Measurements from ENCODE around the gene TSSC4.

Gene TSSC4

DNA sequence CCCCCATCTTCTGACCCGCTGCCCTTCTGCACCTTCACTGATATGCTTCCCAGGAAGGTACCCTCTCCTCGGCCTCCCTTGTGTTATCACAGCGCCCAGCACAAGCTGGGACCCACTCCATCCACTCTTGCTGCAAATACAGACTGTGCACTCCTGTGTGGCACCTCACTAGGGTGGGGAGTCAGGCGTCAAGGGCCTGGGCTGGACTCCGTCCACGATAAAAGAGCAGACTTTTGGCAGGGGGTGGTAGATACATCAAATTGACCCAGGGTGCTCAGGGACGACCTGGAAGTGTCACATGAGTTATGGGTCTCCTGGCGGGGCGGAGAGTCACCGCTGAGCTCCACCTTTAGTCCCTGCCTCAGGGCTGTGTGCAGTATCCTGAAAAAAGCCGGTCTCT lies 42.9 kb downstream of the TSSC4 start:
- no peak overlapping the region for H3K4me3 ChIP-seq (ENCODE audit: low read depth, low read length)
- TF ChIP-seq, protein P1, sequence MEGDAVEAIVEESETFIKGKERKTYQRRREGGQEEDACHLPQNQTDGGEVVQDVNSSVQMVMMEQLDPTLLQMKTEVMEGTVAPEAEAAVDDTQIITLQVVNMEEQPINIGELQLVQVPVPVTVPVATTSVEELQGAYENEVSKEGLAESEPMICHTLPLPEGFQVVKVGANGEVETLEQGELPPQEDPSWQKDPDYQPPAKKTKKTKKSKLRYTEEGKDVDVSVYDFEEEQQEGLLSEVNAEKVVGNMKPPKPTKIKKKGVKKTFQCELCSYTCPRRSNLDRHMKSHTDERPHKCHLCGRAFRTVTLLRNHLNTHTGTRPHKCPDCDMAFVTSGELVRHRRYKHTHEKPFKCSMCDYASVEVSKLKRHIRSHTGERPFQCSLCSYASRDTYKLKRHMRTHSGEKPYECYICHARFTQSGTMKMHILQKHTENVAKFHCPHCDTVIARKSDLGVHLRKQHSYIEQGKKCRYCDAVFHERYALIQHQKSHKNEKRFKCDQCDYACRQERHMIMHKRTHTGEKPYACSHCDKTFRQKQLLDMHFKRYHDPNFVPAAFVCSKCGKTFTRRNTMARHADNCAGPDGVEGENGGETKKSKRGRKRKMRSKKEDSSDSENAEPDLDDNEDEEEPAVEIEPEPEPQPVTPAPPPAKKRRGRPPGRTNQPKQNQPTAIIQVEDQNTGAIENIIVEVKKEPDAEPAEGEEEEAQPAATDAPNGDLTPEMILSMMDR (conservative IDR thresholded peaks at IDR 0.05; ENCODE audit: low read depth, low read length): no peak
- DNase-seq (ENCODE audit: low read depth): no peak

GRCh38 chr11:2443881-2444820 lies 43.6 kb downstream of the TSSC4 start, which contains the start of gene TRPM5:
TSS of gene TRPM5 (minus strand) at chr11:2444514. CDS start at chr11:2423036, 21,478 bp downstream.
- no peak within 1 kb of the TSS for H3K4me3 ChIP-seq (ENCODE audit: low read depth, low read length)
- TF ChIP-seq, protein P1 (conservative IDR thresholded peaks at IDR 0.05; ENCODE audit: low read depth, low read length): no peak
- no peak for DNase-seq (ENCODE audit: low read depth)

DNA sequence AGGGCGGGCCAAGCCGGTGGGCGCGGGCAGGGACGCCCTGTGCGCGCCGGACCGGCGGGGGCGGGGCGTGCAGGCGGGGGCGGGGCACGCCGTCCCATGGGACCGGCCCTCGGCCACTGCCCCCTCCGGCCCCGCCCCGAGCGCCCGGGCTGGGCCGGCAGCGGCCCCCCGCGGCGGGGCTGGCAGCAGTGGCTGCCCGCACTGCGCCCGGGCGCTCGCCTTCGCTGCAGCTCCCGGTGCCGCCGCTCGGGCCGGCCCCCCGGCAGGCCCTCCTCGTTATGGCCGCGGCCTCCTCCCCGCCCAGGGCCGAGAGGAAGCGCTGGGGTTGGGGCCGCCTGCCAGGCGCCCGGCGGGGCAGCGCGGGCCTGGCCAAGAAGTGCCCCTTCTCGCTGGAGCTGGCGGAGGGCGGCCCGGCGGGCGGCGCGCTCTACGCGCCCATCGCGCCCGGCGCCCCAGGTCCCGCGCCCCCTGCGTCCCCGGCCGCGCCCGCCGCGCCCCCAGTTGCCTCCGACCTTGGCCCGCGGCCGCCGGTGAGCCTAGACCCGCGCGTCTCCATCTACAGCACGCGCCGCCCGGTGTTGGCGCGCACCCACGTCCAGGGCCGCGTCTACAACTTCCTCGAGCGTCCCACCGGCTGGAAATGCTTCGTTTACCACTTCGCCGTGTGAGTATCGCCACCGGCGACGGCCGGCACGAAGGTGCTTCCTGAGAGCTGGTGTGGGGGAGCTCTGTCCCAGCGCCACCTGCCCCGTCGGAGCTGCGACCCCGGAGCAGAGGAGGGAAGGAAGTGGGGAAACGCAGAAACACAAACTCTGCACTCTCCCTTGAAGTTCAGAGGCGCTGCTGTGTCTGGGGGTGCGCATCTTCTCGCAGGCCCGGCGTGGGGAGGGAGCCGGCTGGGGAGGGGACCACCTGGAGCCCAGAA lies 44.5 kb downstream of the TSSC4 start, which contains the start of gene KCNQ1:
Gene KCNQ1, plus strand, starts transcription at position 188 of the 925 bp plus-strand sequence. Its CDS starts 91 bp downstream, at position 279.
- no peak for DNase-seq (ENCODE audit: low read depth)
- TF ChIP-seq, protein P1 (conservative IDR thresholded peaks at IDR 0.05; ENCODE audit: low read depth, low read length): no peak
- H3K4me3 ChIP-seq (ENCODE audit: low read depth, low read length): no peak within 1 kb of the TSS

DNA sequence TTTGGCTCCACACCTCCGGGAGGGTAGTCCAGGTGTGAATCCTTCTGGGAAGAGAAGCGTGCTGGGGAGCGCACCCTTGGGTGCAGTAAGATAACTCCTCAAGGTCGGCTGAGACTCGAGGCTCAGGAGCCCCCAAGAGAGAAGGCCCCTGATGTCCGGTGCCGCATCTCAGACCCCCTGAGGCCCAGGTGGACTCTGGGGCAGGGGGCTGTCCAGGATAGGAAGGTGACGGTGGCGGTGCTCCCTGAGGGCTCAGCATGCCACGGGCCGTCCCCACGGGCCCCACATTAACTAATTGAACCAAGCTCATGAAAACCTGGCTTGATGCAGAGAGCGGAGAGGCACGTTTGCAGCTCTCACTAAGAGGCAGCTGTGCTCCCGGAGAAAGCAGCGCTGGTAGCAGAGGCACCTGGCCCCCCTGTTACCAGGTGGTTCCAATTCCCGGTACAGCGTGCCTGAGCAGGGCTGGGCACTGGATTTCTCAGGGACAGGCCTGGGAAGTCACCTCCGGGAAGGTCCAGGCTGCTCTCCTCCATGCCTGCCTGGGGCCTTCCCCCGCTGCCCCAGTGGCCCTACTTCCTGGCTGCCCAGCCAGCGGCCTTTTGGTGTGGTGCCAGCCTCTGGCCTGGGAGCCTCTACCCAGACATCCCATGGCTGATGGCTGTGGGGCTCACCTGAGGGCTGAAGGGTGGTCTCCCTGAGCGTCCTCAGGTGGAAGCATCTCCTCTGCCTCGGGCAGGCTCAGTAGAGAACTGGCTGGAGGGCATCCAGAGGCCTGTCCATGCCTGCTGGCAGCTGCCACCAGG lies 45.4 kb downstream of the TSSC4 start:
- H3K4me3 ChIP-seq (ENCODE audit: low read depth, low read length): no peak overlapping the region
- DNase-seq (ENCODE audit: low read depth): no peak
- TF ChIP-seq, protein P1 (conservative IDR thresholded peaks at IDR 0.05; ENCODE audit: low read depth, low read length): no peak

- no peak for DNase-seq (ENCODE audit: low read depth)
- TF ChIP-seq, protein P1 (conservative IDR thresholded peaks at IDR 0.05; ENCODE audit: low read depth, low read length): no peak
- no peak overlapping the region for H3K4me3 ChIP-seq (ENCODE audit: low read depth, low read length)
Observed at GRCh38 chr11:2446590-2447252, 46.2 kb downstream of the TSSC4 start.
